ENCODE measurements around the gene YARS1.

Gene YARS1

DNA sequence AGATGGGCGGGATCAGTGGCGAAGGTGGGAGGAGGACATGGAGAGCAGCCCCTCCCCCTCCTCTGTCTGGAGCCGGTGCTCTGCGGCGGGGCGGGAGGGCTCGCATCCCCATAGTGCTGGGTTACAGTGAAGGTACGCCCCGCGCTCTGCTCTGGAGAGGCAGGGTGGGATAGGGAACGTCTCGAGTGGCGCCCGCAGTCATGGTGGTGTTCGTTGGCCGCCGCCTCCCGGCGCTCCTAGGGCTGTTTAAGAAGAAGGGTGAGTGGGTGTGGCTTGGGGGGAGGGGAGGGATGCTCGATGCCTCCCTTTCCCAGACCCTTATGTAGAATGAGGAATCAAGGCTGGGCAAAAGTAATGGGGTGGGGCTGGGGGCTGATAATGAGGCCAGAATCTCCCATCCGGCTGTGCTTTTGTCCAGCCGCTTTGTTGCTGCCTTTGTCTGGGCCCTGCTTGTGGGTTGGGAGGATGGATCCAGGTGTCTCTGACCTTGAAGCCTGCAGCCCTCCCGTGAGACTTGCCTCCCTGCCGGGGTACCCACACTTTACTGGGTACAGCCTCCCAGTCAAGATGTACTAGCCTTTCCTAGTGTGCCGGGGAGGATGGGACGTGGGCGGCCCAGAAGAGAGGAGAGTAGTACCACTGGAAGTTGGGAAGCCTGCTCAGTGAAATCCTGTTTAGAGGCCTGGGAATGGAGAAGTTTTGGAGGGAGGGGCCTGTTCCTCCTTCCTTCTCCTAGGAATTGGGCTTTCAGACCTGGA, 51.4 kb downstream of the YARS1 start:
- DNase-seq (ENCODE audit: low read depth in 2 of 2), result no peak

- DNase-seq (ENCODE audit: low read depth in 2 of 2), result no peak
Measured at GRCh38 chr1:32764826-32765569, 52.2 kb downstream of the YARS1 start.

DNA sequence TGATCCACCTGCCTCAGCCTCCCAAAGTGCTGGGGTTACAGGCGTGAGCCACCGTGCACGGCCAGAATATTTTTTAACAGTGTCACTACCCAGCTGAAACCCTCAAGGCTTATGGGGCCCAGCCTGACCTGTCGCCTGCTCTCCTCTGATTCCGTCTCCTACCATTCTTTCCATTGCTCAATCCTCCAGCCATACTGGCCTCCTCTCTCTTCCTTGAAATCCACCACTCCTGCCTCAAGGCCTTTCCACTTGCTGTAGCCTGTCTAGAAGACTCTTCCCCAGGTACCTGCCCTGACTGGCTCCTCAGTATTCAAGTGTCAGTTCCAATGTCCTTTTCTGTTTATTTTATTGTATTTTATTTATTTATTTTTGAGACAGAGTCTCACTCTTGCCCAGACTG, 53.9 kb downstream of the YARS1 start:
- no peak for DNase-seq (ENCODE audit: low read depth in 2 of 2)

DNA sequence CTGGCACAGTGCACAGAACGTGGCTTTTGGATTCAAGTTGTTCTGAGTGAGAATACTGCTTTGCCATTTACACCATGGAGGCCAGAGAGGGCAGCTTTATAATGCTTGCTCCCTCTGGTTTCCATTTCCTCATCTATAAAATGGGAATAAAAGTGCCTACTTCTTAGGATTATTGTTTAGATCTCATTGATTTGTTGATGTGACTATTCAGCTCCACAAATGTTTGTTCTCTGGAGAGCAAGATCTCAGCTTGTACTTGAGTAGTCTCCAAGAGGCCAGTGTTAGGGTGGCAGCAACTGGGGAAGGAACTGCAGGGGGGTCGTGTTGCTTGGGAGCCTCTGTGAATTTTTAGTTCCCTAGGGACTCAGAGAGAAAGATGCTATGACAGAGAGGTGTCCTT, 55.2 kb downstream of the YARS1 start:
- DNase-seq (ENCODE audit: low read depth in 2 of 2), result no peak

GRCh38 chr1:32761253-32761877, 55.8 kb downstream of the YARS1 start:
- DNase-seq (ENCODE audit: low read depth in 2 of 2), result no peak

DNA sequence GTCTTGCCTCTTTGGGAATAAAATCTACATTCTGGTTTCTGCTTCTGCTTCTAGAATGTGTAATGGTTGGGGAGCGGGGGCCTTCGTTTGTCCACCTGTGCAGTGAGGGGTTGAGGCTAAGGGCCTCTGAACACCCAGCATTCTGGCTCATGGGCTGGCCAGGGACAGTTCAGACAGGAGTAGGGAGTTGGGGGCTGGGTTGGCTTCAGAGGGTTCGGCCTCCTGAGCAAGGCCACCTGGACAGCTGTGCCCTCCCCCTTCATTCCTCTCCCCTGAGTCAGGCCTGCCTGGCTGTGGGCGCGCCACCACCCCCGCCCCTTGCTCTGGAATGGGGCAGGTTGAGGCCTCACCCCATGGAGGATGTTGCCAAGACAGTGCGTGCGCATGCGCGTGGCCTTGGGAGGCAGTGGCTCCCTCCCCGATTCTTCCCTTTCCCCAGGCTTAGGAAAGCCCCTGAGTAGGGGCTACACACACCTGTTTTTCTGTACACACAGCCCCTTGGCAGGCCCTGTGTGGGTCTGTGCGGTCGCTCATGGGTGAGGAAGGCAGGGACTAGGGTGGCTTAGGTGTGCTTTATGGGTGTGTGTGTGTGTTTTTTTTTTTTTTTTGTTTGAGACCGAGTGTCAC, 57.0 kb downstream of the YARS1 start:
- no peak for DNase-seq (ENCODE audit: low read depth in 2 of 2)

- no peak for DNase-seq (ENCODE audit: low read depth in 2 of 2)
Measured at GRCh38 chr1:32759521-32759981, 57.6 kb downstream of the YARS1 start.

DNA sequence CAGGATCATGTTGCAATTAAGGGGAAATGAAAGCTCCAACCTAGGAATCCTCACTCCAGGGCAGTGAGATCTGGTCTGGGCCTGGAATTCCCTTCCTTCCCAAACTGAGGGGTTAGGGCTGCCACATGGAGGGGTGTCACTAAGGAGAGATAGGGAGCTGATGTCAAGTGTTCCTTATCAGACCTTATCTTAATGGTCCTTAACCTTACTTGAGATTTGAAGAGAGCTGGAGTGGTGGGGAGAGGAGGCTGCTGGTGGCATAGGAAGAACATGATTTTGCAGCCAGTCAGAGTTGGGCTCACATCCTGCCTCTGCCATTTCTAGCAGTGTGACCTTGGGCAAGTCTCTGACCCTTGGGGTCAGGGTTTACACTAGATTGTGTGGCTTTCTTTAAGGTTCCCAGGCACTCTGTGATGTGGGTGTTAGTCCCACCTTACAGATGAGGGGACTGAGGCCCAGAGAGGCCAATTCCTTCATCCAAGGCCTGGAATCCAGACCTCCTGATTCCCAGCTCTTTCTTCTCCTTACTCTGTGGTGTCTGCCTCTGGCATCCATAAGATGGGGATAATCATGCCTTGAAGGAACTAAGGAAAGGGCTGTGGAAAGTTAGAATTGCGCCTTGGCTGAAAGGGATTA, 58.2 kb downstream of the YARS1 start:
- DNase-seq (ENCODE audit: low read depth in 2 of 2), result no peak

DNA sequence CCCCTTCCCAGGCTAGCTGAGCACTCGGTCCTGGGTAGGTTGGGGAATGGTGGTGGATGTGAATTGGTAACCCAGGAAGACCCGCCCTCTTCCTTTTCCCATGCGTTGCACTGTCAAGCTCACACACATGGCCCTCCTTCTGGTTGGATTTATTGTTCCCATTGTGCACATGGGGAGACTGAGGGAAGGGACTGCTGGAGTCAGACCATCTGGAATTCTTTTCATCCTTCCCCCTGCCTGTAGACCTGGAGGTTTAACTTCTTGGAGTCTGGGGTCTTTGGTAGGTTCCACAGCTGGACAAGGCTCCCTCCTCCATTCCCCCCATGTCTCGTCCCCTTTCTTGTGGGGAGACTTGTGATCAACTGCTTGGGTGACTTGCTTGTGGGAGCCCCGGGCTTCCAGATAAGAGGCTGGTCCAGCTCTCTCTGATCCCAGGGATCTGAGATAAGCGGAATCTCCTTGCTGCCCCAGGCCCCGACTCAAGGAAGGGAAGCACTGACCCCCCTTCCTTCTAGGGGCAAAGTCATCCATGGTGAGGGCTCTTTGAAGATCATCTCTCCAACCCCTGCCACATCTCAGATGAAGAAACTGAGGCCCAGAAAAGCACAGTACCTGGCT, 58.9 kb downstream of the YARS1 start:
- DNase-seq (ENCODE audit: low read depth in 2 of 2), result no peak

- no peak for DNase-seq (ENCODE audit: low read depth in 2 of 2)
Measured at GRCh38 chr1:32757213-32757895, 59.8 kb downstream of the YARS1 start.

DNA sequence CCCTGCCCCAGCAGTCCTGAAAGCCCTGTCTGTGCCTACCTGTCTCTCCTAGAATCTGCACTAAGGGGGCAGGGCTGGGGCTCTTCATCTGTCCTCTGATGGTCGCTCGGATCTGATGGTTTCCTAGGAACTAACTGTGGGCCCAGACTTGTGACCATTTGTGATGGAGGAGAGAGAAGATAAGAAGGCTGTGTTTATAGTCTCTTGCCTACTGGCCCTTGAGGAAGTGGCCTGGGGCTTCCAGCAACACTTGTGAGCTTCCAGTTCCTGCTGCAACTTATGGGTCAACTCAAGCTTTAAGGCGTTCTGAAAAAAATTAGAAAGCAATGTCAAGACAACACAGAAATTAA, 61.4 kb downstream of the YARS1 start:
- no peak for DNase-seq (ENCODE audit: low read depth in 2 of 2)

GRCh38 chr1:32755098-32755809, 61.9 kb downstream of the YARS1 start:
- DNase-seq (ENCODE audit: low read depth in 2 of 2), result no peak

- DNase-seq (ENCODE audit: low read depth in 2 of 2), result peak in 1 of 2 donors; percentile 14
Measured at GRCh38 chr1:32754317-32755097, 62.7 kb downstream of the YARS1 start.

DNA sequence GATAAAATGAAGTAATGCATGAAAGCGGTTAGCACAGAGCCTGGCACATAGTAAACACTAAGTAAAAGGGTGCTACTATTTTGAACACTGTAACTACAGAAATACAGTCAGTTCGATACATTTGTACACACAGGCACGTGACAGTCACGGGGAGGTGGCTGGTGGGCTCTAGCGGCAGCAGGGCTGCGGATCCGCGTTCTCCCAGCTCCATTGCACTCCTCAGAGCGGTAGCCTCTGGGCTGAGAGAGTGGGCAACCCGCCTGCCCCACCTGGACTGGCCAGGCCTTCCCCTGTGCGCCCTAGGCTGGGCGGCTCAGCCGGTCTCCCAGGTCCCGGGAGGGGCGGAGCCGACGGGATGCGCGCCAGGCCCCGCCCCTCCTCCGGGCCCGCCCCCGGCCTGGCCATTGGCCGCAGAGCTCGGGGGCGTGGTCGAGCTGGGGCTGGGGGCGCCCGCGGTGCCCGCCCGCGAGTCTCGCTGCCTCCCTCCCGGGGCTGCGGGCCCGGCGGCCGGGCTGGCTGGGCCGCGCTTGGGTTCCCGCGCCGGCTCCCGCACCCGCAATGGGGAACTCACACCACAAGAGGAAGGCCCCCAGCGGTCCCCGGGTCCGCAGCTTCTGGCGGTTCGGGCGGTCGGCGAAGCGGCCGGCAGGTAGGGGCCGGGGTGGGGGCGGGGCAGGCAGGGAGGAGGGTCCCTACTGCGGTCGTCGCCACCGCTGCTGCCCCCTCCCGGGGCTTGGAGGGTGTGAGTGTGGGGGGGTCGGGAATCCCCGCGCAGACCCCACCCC, 63.4 kb downstream of the YARS1 start:
- DNase-seq (ENCODE audit: low read depth in 2 of 2), result peak; percentile 32 to 42

GRCh38 chr1:32749771-32750170, 67.4 kb downstream of the YARS1 start:
- no peak for DNase-seq (ENCODE audit: low read depth in 2 of 2)

GRCh38 chr1:32749332-32749731, 67.8 kb downstream of the YARS1 start:
- DNase-seq (ENCODE audit: low read depth in 2 of 2), result no peak

- DNase-seq (ENCODE audit: low read depth in 2 of 2), result no peak
Measured at GRCh38 chr1:32748926-32749325, 68.2 kb downstream of the YARS1 start.

DNA sequence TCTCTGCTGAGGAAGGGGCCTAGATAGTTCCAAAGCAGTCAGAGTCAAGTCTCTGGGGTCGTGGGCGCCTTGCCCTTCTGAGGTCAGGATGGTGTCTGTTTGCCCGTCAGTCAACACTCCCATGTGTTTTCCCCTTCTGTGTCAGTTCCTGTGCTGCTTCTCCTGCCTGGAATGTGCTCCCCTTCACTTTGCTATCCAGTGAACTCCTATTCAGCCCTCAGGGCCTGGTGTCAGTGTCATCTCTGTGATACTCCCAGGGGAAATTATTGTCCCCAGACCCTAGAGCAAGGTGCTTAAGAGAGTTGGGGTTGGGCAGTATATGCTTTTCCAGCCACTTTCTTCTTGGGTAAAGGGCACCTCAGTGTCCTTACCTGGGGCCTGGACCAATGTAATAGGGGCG, 68.8 kb downstream of the YARS1 start:
- no peak for DNase-seq (ENCODE audit: low read depth in 2 of 2)

GRCh38 chr1:32746130-32746529, 71.0 kb downstream of the YARS1 start:
- no peak for DNase-seq (ENCODE audit: low read depth in 2 of 2)
